Measurements from ENCODE around the gene ILK. TPM values are rescaled to one million over a fixed set of nuclear protein-coding genes. Genes with fewer than 3 reads are reported as not detected.

The ILK gene
- total RNA-seq, 6 experiments from 2014 or later: 195 to 245 (median 223) TPM

GRCh38 chr11:6625832-6626420 lies 22.4 kb downstream of the ILK start:
- Mint-ChIP-seq H3K27ac (no peak overlapping the region), H3K9me3 (no peaks in the 10 kb centered on the region), H3K36me3 (ENCODE audit: low read depth) (no peaks in the 10 kb centered on the region), H3K4me3 (no peak overlapping the region), H3K4me1 (ENCODE audit: low read depth) (no peaks in the 10 kb centered on the region), H3K27me3 (ENCODE audit: insufficient read depth) (no peaks in the 10 kb centered on the region; the same call in 1 of the 2 replicates)
- TF ChIP-seq CTCF (IDR thresholded peaks at IDR 0.05): no peak
- DNase-seq: no peak

- no peak for TF ChIP-seq CTCF (IDR thresholded peaks at IDR 0.05)
Observed at GRCh38 chr11:6626971-6627761, 23.6 kb downstream of the ILK start.

GRCh38 chr11:6627762-6628241 lies 24.2 kb downstream of the ILK start:
- Mint-ChIP-seq H3K27me3 (ENCODE audit: insufficient read depth) (no peaks in the 10 kb centered on the region; the same call in 1 of the 2 replicates), H3K9me3 (no peaks in the 10 kb centered on the region), H3K27ac (no peak overlapping the region), H3K4me1 (ENCODE audit: low read depth) (no peaks in the 10 kb centered on the region), H3K36me3 (ENCODE audit: low read depth) (no peaks in the 10 kb centered on the region), H3K4me3 (no peak overlapping the region)
- no peak for TF ChIP-seq CTCF (IDR thresholded peaks at IDR 0.05)
- DNase-seq: no peak

More at GRCh38 chr11:6626971-6627761, 23.6 kb downstream of the ILK start:
- no peaks in the 10 kb centered on the region; the same call in 1 of the 2 replicates for H3K27me3 Mint-ChIP-seq (ENCODE audit: insufficient read depth)
- H3K36me3 Mint-ChIP-seq (ENCODE audit: low read depth): no peaks in the 10 kb centered on the region
- no peaks in the 10 kb centered on the region for H3K9me3 Mint-ChIP-seq
- no peak overlapping the region for H3K27ac Mint-ChIP-seq
- H3K4me3 Mint-ChIP-seq: no peak overlapping the region
- no peak for DNase-seq
- H3K4me1 Mint-ChIP-seq (ENCODE audit: low read depth): no peaks in the 10 kb centered on the region

- TF ChIP-seq CTCF (IDR thresholded peaks at IDR 0.05): no peak
- Mint-ChIP-seq H3K4me1 (ENCODE audit: low read depth) (no peaks in the 10 kb centered on the region), H3K9me3 (no peaks in the 10 kb centered on the region), H3K4me3 (no peak overlapping the region), H3K36me3 (ENCODE audit: low read depth) (no peaks in the 10 kb centered on the region), H3K27ac (no peak overlapping the region), H3K27me3 (ENCODE audit: insufficient read depth) (no peaks in the 10 kb centered on the region; the same call in 1 of the 2 replicates)
- DNase-seq: no peak
Observed at GRCh38 chr11:6628526-6628925, 25.0 kb downstream of the ILK start.

GRCh38 chr11:6629573-6629891 lies 26.0 kb downstream of the ILK start:
- no peaks in the 10 kb centered on the region for H3K9me3 Mint-ChIP-seq
- H3K36me3 Mint-ChIP-seq (ENCODE audit: low read depth): no peaks in the 10 kb centered on the region
- no peak overlapping the region for H3K27ac Mint-ChIP-seq
- DNase-seq: no peak
- no peaks in the 10 kb centered on the region; the same call in 1 of the 2 replicates for H3K27me3 Mint-ChIP-seq (ENCODE audit: insufficient read depth)
- TF ChIP-seq CTCF (IDR thresholded peaks at IDR 0.05): no peak
- H3K4me3 Mint-ChIP-seq: no peak overlapping the region
- no peaks in the 10 kb centered on the region for H3K4me1 Mint-ChIP-seq (ENCODE audit: low read depth)
